Prostate gland (tissue), 2 donors: ENCODE measurements around the gene WBP1. TPM values are rescaled to one million over a fixed set of nuclear protein-coding genes. Genes with fewer than 3 reads are reported as not detected.
A peak's percentile ranks its signal among the peaks of the same experiment; 100 is the strongest.

Experiments
- DNase-seq: peaks from one replicate; pipeline ENCODE4 v3.0.0-alpha.2; 2019; ENCODE audit warnings: low spot score
- H3K27ac ChIP-seq, 2 donors: fragments of 200-600 bp; sonication (generic); 2 replicates each; pipeline ENCODE4 v1.5.1; 2017 to 2019
- H3K27me3 ChIP-seq: fragments of 200-600 bp; sonication (generic); replicated peaks from 2 replicates; pipeline ENCODE4 v1.5.1; 2019; ENCODE audit not compliant: insufficient read depth
- H3K36me3 ChIP-seq, 2 donors: fragments of 200-600 bp; sonication (generic); 1 replicate in 1 of 2; 2 replicates in 1 of 2; pipeline versions ENCODE4 v1.5.1 to v1.8.1; 2017 to 2019
- H3K4me1 ChIP-seq: fragments of 200-600 bp; sonication (generic); replicated peaks from 2 replicates; pipeline ENCODE4 v1.5.1; 2019
- H3K4me3 ChIP-seq, 2 donors: fragments of 200-600 bp; sonication (generic); 2 replicates each; pipeline ENCODE4 v1.5.1; 2017 to 2019
- H3K9me3 ChIP-seq: fragments of 200-600 bp; sonication (generic); 2 replicates; pipeline ENCODE4 v1.5.1; 2017
- POLR2A ChIP-seq: fragments of 450-650 bp; IDR thresholded peaks from one replicate; pipeline ENCODE4 v1.6.1; 2016; ENCODE audit warnings: antibody characterized with exemption, mild to moderate bottlenecking
- POLR2AphosphoS5 ChIP-seq: sonication (generic); formaldehyde crosslinking; IDR thresholded peaks from one replicate; pipeline ENCODE4 v1.6.1; 2017; ENCODE audit warnings: antibody characterized with exemption
- WGBS: methylation state at CpG from one replicate; pipeline ENCODE4 v1.1.5; 2018; 5-methylcytosine and 5-hydroxymethylcytosine counted together
- intact Hi-C: fragments of 100-400 bp; cut with DNase I; formaldehyde crosslinking; loops from one replicate; pipeline ENCODE4 v1.14.2; 2022
- total RNA-seq, 2 donors: library from RNA; depleted of rRNA; stranded (reverse); fragments of >200 nt; gene quantifications; one replicate each; pipeline ENCODE4 v1.1.0, GENCODE V29; 2016
- TF ChIP-seq, protein P1 (sequence below), 4 experiments: fragments of 200-600 bp in 2 of 4; fragments of 450-650 bp in 2 of 4; sonication (generic) in 2 of 4; IDR thresholded peaks; 1 replicate in 3 of 4; 2 replicates in 1 of 4; pipeline ENCODE4 v1.5.1; 2016 to 2019; ENCODE audit warnings: antibody characterized with exemption in 4 of 4, mild to moderate bottlenecking in 2 of 4, moderate library complexity in 2 of 4

WBP1 gene
- total RNA-seq, 2 donors from 2014 or later = 73.3 to 158 TPM

DNA sequence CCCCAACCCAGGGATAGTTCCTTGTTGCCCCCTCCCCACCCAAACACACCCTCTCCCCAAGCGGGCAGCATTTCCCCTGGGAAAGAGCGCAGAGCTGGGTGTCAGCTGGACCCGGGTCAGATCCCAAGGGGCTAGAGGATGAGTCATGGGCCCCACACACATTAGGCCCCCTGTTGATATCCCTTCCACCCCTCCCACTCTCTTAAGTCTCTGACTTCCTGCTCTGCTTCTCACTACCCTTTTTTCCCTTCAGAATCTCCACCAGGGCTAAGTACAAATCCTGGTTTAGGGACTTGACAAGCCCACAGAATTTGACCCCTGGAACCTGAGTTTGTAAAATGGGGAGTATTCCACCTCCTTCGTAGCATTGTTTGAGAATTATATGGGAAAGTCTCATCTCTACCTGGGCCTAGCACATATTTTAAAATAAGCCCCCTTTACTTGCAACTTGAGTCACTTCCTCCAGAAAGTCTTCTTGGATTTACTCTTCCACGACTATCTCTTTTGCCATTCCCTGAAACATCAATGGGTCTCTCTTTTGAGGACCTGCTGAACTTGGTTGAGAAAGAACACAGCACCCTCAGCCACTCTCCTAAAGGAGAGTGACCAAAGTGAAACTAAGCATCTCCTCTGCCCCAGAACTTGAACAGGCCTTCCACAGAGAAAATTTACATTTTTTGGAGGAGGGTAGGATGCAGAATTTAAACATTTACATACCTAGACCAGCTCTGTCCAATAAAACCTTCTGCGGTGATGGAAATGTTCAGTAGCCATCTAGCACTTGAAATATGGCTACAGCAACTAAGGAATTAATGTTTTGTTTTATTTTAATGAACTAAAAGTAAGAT is 21.2 kb upstream of the WBP1 start:
- Histone ChIP-seq H3K4me1 (peaks cover 6% of the 10 kb centered on the region), H3K27me3 (no peaks in the 10 kb centered on the region), H3K9me3 (no peaks in the 10 kb centered on the region), H3K4me3 (no peak overlapping the region), H3K36me3 (no peaks in the 10 kb centered on the region), H3K27ac (no peak overlapping the region)
- DNase-seq = no peak
- WGBS = 67% methylated on average over 6 of the region's 6 CpGs
- intact Hi-C loops = no loop called here
- no peak for TF ChIP-seq POLR2A
- TF ChIP-seq, protein P1, sequence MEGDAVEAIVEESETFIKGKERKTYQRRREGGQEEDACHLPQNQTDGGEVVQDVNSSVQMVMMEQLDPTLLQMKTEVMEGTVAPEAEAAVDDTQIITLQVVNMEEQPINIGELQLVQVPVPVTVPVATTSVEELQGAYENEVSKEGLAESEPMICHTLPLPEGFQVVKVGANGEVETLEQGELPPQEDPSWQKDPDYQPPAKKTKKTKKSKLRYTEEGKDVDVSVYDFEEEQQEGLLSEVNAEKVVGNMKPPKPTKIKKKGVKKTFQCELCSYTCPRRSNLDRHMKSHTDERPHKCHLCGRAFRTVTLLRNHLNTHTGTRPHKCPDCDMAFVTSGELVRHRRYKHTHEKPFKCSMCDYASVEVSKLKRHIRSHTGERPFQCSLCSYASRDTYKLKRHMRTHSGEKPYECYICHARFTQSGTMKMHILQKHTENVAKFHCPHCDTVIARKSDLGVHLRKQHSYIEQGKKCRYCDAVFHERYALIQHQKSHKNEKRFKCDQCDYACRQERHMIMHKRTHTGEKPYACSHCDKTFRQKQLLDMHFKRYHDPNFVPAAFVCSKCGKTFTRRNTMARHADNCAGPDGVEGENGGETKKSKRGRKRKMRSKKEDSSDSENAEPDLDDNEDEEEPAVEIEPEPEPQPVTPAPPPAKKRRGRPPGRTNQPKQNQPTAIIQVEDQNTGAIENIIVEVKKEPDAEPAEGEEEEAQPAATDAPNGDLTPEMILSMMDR (IDR thresholded peaks at IDR 0.05) = no peak
- no peak for TF ChIP-seq POLR2AphosphoS5

DNA sequence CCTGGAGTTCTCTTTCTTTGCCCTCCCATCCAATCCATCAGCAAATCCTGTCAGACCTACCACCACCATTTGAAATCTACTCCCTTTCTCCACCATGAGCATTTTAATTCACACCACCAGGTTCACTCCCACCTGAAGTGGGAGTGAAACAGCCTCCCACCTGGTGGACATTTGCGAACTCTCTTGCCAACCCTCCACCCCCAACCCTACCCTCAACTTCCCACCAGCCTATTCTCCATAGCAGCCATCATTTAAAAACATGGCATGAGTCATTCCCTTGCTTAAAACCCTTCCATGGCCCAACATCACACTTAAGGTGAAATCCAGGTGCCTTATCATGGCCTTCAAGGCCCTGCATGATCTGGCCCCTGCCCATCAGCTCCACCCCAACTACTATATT is 20.0 kb upstream of the WBP1 start:
- no peak overlapping the region for H3K4me3 ChIP-seq
- no peaks in the 10 kb centered on the region for H3K9me3 ChIP-seq
- no peaks in the 10 kb centered on the region for H3K27me3 ChIP-seq
- no peak overlapping the region for H3K27ac ChIP-seq
- DNase-seq = no peak
- H3K36me3 ChIP-seq = no peaks in the 10 kb centered on the region
- intact Hi-C loops = no loop called here
- 88% methylated on average over 1 of the region's 1 CpG for WGBS
- peaks cover 6% of the 10 kb centered on the region for H3K4me1 ChIP-seq
- no peak for TF ChIP-seq POLR2AphosphoS5
- no peak for TF ChIP-seq POLR2A
- TF ChIP-seq, protein P1 (IDR thresholded peaks at IDR 0.05) = no peak

DNA sequence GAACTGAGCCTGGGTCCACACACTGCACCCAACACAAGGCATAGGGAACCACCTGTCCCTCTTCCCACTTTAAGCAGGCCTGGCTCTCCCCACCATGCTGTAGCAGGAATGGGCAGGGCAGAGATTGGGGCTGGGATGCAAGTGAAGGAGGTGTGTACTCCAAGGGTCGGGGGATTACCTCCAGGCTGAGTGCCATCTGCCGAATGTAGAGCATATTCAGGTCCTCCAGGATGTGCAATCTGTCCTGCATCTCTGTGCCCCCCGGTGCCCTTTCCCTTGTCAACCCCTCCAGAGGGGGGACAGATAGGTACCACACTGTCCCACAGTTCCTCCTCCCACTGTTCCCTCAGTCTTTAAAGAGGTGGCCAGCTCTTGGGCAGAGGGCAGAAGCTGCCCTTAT is 18.9 kb upstream of the WBP1 start:
- intact Hi-C loops = no loop called here
- Histone ChIP-seq H3K27ac (peak overlapping the region; percentile 90 to 91), H3K4me1 (peaks cover 6% of the 10 kb centered on the region)

DNA sequence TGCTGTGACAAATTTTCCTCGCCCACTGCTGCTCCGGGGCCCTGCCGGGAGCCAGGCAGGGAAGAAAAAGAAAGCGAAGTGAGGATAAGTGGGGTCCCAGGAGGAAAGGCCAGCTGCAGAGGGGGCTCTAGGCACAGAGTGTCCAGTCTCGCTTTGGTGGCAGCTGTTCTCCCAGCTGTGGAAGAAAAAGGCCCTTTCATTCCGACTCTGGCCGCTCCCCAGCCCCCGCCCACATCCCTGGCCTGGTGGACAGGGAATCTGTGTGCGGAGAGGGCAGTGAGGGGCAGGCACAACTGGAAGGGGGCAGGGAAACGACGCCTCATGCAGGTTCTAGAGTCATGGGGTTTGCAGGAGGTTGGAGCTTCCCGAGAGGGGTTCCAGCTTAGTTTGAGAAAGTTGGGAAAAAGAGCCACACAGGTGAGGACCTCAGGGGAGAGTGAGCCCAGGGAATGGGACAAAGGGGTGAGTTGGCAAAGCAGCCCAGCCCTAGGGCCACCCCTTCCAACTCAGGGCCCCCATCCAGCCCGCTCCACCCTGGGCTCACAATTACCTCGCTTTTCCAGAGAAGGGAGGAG is 18.3 kb upstream of the WBP1 start:
- peak overlapping the region; percentile 38 to 46 for H3K4me3 ChIP-seq
- TF ChIP-seq POLR2AphosphoS5 (no peak), POLR2A (no peak)
- TF ChIP-seq, protein P1 (IDR thresholded peaks at IDR 0.05) = no peak
- no peaks in the 10 kb centered on the region for H3K36me3 ChIP-seq
- no peaks in the 10 kb centered on the region for H3K27me3 ChIP-seq
- H3K27ac ChIP-seq = peak overlapping the region; percentile 90 to 91
- intact Hi-C loops = no loop called here
- DNase-seq = no peak
- no peaks in the 10 kb centered on the region for H3K9me3 ChIP-seq
- peaks cover 6% of the 10 kb centered on the region for H3K4me1 ChIP-seq
- 9% methylated on average over 14 of the region's 14 CpGs for WGBS

More for the DNA sequence above, 18.9 kb upstream of the WBP1 start:
- TF ChIP-seq POLR2A (no peak), POLR2AphosphoS5 (no peak)
- Histone ChIP-seq H3K27me3 (no peaks in the 10 kb centered on the region), H3K36me3 (no peaks in the 10 kb centered on the region), H3K4me3 (peak overlapping the region; percentile 38 to 46), H3K9me3 (no peaks in the 10 kb centered on the region)
- DNase-seq = no peak
- 8% methylated on average over 3 of the region's 3 CpGs for WGBS

DNA sequence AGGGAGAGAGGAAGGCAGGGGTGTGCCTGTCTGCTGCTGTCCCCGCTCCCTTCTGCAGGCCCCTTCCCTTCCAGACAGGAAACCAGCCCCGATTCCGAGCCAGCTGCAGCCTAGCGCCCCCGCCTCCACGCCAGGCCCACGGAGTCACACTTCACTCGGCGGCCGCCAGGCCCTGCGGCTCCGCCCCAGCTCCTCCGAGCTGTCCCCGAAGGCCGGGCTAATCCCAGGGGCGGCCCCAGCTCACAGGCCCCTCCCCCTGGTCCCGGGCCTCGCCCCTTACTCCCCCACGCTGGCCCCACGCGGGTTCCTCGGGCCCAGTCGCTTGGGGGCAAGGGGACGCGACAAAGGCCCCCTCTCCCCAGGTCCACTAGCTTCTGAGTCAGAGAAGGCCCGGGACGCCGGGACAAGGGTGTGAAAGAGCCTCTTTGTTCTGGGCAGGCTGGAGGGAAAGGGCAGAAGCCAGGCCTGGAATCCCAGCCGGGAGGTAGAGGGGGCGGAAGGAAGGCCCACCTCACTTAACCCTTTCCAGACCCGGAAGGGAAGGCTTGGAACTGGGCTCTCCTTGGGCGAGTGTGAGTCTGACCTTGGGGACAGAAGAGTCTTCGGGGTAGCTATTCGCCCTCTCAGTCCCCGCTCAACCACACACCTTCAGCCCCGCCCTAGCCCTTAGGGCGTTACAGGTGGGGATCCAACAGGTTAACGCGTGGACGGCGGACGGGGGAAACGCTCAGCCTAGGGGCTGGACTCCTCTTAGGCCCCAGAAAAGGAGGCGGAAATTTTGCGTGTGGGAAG is 17.7 kb upstream of the WBP1 start:
- DNase-seq = peak; percentile 83
- TF ChIP-seq POLR2A (peak; percentile 64), POLR2AphosphoS5 (peak; percentile 69)
- TF ChIP-seq, protein P1 (IDR thresholded peaks at IDR 0.05) = peak in 2 of 4 experiments; percentile 65 to 66

More for the DNA sequence above, 17.7 kb upstream of the WBP1 start:
- H3K4me1 ChIP-seq = peaks cover 6% of the 10 kb centered on the region
- intact Hi-C loops = no loop called here
- H3K4me3 ChIP-seq = peak overlapping the region; percentile 38 to 46
- H3K9me3 ChIP-seq = no peaks in the 10 kb centered on the region
- 7% methylated on average over 44 of the region's 45 CpGs for WGBS
- no peaks in the 10 kb centered on the region for H3K27me3 ChIP-seq
- no peaks in the 10 kb centered on the region for H3K36me3 ChIP-seq
- peak overlapping the region; percentile 90 to 91 for H3K27ac ChIP-seq
